ENCODE results near the gene RC3H1.

The RC3H1 gene

DNA sequence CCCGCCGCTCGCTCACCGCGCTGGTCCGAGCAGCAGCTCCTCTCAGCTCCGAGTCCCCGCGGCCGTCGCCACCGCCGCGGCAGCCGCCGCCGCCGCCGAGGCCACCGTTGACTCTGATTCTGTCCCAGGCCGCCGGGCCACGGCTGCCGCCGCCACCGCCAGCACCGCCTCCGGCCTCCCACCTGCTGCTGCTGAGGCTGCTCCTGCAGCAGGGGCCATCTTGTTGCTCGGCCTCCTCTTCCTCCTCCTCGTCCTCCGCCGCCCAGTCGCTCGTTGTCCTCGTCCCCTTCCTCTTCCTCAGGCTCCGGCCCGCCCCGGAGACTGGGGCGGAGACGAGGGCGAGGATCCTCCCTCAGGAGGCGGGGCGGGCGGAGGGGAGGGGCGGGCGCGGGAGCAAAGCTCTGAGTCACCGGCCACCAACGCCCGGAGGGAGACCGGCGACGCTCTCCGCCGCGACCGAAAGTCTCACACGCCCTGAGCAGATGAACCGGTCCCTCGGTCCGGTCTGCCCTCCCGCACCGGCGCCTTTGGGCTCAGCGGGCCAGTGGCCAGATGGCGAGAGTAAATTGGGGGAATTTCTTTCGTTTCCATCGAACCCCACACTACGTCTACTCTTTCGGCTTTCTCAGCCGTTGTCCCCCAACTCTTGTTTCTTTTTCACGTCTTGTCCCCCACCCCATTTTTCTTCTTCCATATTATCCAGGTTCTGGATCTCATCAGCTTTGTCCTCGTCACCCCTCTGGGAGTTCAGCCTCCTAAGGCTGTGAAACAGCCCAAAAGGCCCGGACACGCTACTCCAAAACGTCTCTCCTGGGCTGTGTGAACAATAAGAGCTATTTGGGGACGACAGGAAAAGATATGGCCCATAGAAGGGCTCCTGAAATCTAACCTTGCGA is at the start of gene RC3H1 (continued):
- TF ChIP-seq, protein P1, sequence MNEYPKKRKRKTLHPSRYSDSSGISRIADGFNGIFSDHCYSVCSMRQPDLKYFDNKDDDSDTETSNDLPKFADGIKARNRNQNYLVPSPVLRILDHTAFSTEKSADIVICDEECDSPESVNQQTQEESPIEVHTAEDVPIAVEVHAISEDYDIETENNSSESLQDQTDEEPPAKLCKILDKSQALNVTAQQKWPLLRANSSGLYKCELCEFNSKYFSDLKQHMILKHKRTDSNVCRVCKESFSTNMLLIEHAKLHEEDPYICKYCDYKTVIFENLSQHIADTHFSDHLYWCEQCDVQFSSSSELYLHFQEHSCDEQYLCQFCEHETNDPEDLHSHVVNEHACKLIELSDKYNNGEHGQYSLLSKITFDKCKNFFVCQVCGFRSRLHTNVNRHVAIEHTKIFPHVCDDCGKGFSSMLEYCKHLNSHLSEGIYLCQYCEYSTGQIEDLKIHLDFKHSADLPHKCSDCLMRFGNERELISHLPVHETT (tag by site-specific recombination; IDR thresholded peaks at IDR 0.05): peak; percentile 61; the same call in 1 of the 2 replicates

DNA sequence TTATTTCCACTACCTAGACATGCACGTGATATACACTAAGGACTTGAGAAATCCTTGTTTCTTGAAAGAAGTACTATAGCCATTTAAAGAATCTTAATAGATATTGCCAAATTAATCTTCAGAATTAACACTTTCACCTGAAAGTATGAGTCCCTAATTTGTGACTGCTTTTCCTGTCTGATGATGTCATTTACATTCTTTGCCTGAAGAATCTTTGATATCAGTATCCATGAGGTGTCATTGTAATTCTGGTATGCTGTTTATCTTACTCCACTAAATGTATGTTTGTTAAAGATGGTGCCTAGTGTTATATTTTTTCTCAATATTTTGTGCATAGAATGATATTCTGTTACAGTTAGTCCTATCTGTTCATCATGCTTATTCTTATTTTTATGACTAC is 48.5 kb upstream of the RC3H1 start:
- no peak overlapping the region for H3K4me3 ChIP-seq (ENCODE audit: low read depth, low read length)
- H3K9me3 ChIP-seq (ENCODE audit: control insufficient read depth, insufficient read depth, low read depth, low read length): no peaks in the 10 kb centered on the region
- ChIA-PET POLR2A (no interaction called here), CTCF (no interaction called here)
- TF ChIP-seq ZNF548 (tag by site-specific recombination; IDR thresholded peaks at IDR 0.05): no peak
- TF ChIP-seq, protein P2, sequence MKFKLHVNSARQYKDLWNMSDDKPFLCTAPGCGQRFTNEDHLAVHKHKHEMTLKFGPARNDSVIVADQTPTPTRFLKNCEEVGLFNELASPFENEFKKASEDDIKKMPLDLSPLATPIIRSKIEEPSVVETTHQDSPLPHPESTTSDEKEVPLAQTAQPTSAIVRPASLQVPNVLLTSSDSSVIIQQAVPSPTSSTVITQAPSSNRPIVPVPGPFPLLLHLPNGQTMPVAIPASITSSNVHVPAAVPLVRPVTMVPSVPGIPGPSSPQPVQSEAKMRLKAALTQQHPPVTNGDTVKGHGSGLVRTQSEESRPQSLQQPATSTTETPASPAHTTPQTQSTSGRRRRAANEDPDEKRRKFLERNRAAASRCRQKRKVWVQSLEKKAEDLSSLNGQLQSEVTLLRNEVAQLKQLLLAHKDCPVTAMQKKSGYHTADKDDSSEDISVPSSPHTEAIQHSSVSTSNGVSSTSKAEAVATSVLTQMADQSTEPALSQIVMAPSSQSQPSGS (tag by site-specific recombination; IDR thresholded peaks at IDR 0.05; ENCODE audit: low read depth): peak; percentile 74
- no peak overlapping the region for H3K27ac ChIP-seq (ENCODE audit: extremely low read depth, low read depth, low read length)
- no peaks in the 10 kb centered on the region for H3K4me1 ChIP-seq (ENCODE audit: control insufficient read depth, insufficient read depth, low read length)
- H3K36me3 ChIP-seq (ENCODE audit: control insufficient read depth in 2 of 2, insufficient read depth in 1 of 2, low read length in 2 of 2): no peaks in the 10 kb centered on the region

DNA sequence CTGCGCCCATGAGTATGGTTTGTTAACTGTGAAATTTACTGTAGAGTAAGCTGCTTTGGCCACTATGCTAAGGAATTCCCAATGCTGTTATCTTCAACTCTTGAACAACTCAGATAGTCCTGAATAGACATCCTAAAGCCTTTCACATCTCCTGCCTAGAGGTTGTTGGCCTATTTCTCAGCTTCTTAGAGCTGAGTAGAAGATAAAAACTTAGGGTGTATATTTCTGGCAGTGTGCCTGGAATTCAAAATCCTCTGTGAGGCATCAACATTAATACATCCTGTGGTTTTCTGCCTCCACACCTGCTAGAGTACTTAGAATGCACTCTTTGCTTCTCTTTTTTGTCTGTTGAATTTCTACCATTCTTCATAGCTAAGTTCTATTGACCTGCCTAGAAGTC is 45.8 kb upstream of the RC3H1 start:
- Histone ChIP-seq H3K4me1 (ENCODE audit: control insufficient read depth, insufficient read depth, low read length) (no peaks in the 10 kb centered on the region), H3K4me3 (ENCODE audit: low read depth, low read length) (no peak overlapping the region), H3K36me3 (ENCODE audit: control insufficient read depth in 2 of 2, insufficient read depth in 1 of 2, low read length in 2 of 2) (no peaks in the 10 kb centered on the region), H3K27ac (ENCODE audit: extremely low read depth, low read depth, low read length) (no peak overlapping the region), H3K9me3 (ENCODE audit: control insufficient read depth, insufficient read depth, low read depth, low read length) (no peaks in the 10 kb centered on the region)
- CTCF ChIA-PET: interaction anchor here (0.6 to 1.2 kb wide), 2 partner anchors 18 to 250 kb away, joined by 3 read pairs; no protein-coding TSS in a partner anchor
- POLR2A ChIA-PET: interaction anchor here (0.8 kb wide), 1 partner anchor 200 kb away, joined by 4 read pairs; the partner anchor contains the start of genes GAS5 and ZBTB37
- TF ChIP-seq, protein P3, sequence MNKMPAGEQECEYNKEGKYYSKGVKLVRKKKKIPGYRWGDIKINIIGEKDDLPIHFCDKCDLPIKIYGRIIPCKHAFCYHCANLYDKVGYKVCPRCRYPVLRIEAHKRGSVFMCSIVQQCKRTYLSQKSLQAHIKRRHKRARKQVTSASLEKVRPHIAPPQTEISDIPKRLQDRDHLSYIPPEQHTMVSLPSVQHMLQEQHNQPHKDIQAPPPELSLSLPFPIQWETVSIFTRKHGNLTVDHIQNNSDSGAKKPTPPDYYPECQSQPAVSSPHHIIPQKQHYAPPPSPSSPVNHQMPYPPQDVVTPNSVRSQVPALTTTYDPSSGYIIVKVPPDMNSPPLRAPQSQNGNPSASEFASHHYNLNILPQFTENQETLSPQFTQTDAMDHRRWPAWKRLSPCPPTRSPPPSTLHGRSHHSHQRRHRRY (tag by site-specific recombination; IDR thresholded peaks at IDR 0.05): no peak
- no peak for TF ChIP-seq ZNF555 (tag by site-specific recombination; conservative IDR thresholded peaks at IDR 0.05)
- no peak for TF ChIP-seq ZBTB17 (tag by site-specific recombination; IDR thresholded peaks at IDR 0.05)
- no peak for TF ChIP-seq ZNF138 (tag by site-specific recombination; IDR thresholded peaks at IDR 0.05; ENCODE audit: borderline replicate concordance)
- TF ChIP-seq, protein P4, sequence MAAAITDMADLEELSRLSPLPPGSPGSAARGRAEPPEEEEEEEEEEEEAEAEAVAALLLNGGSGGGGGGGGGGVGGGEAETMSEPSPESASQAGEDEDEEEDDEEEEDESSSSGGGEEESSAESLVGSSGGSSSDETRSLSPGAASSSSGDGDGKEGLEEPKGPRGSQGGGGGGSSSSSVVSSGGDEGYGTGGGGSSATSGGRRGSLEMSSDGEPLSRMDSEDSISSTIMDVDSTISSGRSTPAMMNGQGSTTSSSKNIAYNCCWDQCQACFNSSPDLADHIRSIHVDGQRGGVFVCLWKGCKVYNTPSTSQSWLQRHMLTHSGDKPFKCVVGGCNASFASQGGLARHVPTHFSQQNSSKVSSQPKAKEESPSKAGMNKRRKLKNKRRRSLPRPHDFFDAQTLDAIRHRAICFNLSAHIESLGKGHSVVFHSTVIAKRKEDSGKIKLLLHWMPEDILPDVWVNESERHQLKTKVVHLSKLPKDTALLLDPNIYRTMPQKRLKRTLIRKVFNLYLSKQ (tag by site-specific recombination; IDR thresholded peaks at IDR 0.05; ENCODE audit: borderline replicate concordance): no peak
- no peak for TF ChIP-seq GFI1B (tag by site-specific recombination; IDR thresholded peaks at IDR 0.05)
- TF ChIP-seq ZNF335 (tag by site-specific recombination; conservative IDR thresholded peaks at IDR 0.05): no peak
- TF ChIP-seq, protein P5, sequence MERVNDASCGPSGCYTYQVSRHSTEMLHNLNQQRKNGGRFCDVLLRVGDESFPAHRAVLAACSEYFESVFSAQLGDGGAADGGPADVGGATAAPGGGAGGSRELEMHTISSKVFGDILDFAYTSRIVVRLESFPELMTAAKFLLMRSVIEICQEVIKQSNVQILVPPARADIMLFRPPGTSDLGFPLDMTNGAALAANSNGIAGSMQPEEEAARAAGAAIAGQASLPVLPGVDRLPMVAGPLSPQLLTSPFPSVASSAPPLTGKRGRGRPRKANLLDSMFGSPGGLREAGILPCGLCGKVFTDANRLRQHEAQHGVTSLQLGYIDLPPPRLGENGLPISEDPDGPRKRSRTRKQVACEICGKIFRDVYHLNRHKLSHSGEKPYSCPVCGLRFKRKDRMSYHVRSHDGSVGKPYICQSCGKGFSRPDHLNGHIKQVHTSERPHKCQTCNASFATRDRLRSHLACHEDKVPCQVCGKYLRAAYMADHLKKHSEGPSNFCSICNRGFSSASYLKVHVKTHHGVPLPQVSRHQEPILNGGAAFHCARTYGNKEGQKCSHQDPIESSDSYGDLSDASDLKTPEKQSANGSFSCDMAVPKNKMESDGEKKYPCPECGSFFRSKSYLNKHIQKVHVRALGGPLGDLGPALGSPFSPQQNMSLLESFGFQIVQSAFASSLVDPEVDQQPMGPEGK (tag by site-specific recombination; IDR thresholded peaks at IDR 0.05): no peak
- TF ChIP-seq ZNF792 (tag by site-specific recombination; IDR thresholded peaks at IDR 0.05): no peak
- no peak for TF ChIP-seq GLIS1 (tag by site-specific recombination; IDR thresholded peaks at IDR 0.05)
- no peak for TF ChIP-seq ZNF791 (tag by site-specific recombination; IDR thresholded peaks at IDR 0.05)
- TF ChIP-seq WT1 (tag by site-specific recombination; IDR thresholded peaks at IDR 0.05): no peak
- no peak for TF ChIP-seq ZNF211 (tag by site-specific recombination; IDR thresholded peaks at IDR 0.05; ENCODE audit: low read depth)
- TF ChIP-seq ZNF658 (tag by site-specific recombination; IDR thresholded peaks at IDR 0.05): no peak
- TF ChIP-seq ZNF157 (tag by site-specific recombination; IDR thresholded peaks at IDR 0.05): no peak
- no peak for TF ChIP-seq ZNF366 (tag by site-specific recombination; conservative IDR thresholded peaks at IDR 0.05)
- no peak for TF ChIP-seq ZNF544 (tag by site-specific recombination; IDR thresholded peaks at IDR 0.05)
